AG04449 (cell line): ENCODE measurements around the gene PGC.

Experiments used
- CTCF ChIA-PET: fragments of 350-600 bp; formaldehyde crosslinking; extraction: SDS; loops from one replicate; lab custom pipeline; 2021; ENCODE audit warnings: antibody characterized with exemption; lab: Yijun Ruan, JAX
- POLR2A ChIA-PET: fragments of 400-600, 350-600 bp; formaldehyde crosslinking; extraction: SDS; loops from one replicate; lab custom pipeline; 2020; ENCODE audit warnings: antibody characterized with exemption, inconsistent platforms; lab: Yijun Ruan, JAX
- DNase-seq: peaks from one replicate; pipeline ENCODE4 v3.0.0-alpha.2; 2010; ENCODE audit warnings: low read depth, low spot score
- H3K4me3 ChIP-seq: 2 replicates; pipeline ENCODE4 v1.5.1; 2011; ENCODE audit warnings: low read depth, mild to moderate bottlenecking, control low read depth, low read length
- TF ChIP-seq, protein P1 (sequence below): IDR thresholded peaks from one replicate; pipeline ENCODE4 v1.5.1; 2011; ENCODE audit warnings: mild to moderate bottlenecking, moderate library complexity, low read length, control low read depth, inconsistent platforms; ENCODE audit not compliant: insufficient read depth; ENCODE audit errors: missing control alignments

Gene PGC

GRCh38 chr6:41787219-41787917 is 40.2 kb upstream of the PGC start, which contains the start of gene TOMM6:
TSS of gene TOMM6 (plus strand) at chr6:41787694. CDS start at chr6:41787698, 4 bp downstream.
- TF ChIP-seq, protein P1, sequence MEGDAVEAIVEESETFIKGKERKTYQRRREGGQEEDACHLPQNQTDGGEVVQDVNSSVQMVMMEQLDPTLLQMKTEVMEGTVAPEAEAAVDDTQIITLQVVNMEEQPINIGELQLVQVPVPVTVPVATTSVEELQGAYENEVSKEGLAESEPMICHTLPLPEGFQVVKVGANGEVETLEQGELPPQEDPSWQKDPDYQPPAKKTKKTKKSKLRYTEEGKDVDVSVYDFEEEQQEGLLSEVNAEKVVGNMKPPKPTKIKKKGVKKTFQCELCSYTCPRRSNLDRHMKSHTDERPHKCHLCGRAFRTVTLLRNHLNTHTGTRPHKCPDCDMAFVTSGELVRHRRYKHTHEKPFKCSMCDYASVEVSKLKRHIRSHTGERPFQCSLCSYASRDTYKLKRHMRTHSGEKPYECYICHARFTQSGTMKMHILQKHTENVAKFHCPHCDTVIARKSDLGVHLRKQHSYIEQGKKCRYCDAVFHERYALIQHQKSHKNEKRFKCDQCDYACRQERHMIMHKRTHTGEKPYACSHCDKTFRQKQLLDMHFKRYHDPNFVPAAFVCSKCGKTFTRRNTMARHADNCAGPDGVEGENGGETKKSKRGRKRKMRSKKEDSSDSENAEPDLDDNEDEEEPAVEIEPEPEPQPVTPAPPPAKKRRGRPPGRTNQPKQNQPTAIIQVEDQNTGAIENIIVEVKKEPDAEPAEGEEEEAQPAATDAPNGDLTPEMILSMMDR: peak; percentile 94
- ChIA-PET POLR2A (interaction anchor here (0.6 to 2.1 kb wide), 8 partner anchors 9 to 275 kb away, joined by 3 to 9 read pairs (median 4); partner anchors contain the start of genes BYSL, CCND3, MED20 and TAF8), CTCF (interaction anchor here (0.7 to 19.1 kb wide), 69 partner anchors 9 to 427 kb away, joined by 3 to 514 read pairs (median 5); partner anchors contain the start of genes BYSL, CCND3, MED20 and TAF8)
- peak; percentile 47 for DNase-seq
- H3K4me3 ChIP-seq: peak within 1 kb of the TSS; percentile 99

DNA sequence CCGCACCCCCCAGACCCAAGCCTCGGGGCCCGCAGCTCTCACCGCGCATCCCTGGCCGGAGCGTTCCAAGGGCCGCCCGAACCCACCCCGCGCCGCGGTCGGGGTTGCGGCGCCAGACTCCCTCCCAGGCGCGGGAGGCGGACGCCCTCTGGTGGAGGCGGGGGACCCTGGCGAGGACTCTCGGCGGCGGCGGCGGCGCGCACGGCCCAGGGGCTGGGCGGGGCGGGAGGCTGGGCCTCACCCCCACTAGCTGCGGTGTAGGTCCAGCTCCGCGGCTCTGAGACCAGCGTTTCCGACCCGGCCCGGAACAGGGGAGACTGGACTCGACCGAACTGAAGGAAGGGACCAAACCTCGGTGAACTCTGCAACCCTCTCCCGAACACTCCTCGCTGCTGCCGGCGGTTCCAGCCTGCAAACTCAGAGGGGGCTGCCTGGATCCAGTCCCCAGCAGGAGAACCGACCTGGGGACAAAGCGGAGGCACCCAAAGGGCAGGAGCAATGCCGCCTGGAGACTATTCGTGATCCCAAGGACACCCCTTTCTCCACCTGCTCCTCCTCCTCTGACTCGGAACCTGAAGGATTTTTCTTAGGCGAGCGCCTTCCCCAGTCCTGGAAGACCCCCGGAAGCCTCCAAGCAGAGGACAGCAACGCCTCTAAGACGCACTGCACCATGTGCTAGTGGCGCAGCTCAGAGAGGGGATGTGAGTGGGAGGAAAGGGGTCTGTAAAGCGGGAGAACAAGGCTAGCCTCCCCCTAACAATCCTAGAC is 39.4 kb upstream of the PGC start:
- CTCF ChIA-PET: interaction anchor here (0.6 to 19.1 kb wide), 79 partner anchors 8 to 480 kb away, joined by 3 to 514 read pairs (median 5); partner anchors contain the start of genes BYSL, CCND3, MED20 and TAF8
- POLR2A ChIA-PET: interaction anchor here (0.5 to 2.1 kb wide), 9 partner anchors 10 to 264 kb away, joined by 3 to 9 read pairs (median 3); partner anchors contain the start of genes CCND3 and TAF8
- no peak for DNase-seq
- H3K4me3 ChIP-seq: peak overlapping the region; percentile 99
- TF ChIP-seq, protein P1: peak; percentile 85

GRCh38 chr6:41785689-41786450 is 38.7 kb upstream of the PGC start:
- no peak for DNase-seq
- POLR2A ChIA-PET: interaction anchor here (0.7 to 2.1 kb wide), 4 partner anchors 52 to 264 kb away, joined by 3 to 9 read pairs (median 4); partner anchors contain the start of gene TAF8
- CTCF ChIA-PET: interaction anchor here (0.6 to 19.1 kb wide), 56 partner anchors 7 to 423 kb away, joined by 3 to 514 read pairs (median 6); partner anchors contain the start of genes BYSL, CCND3, MED20 and TAF8
- H3K4me3 ChIP-seq: peak overlapping the region; percentile 99
- TF ChIP-seq, protein P1: no peak

GRCh38 chr6:41785254-41785653 is 38.1 kb upstream of the PGC start:
- POLR2A ChIA-PET: no interaction called here
- H3K4me3 ChIP-seq: no peak overlapping the region
- TF ChIP-seq, protein P1: no peak
- no peak for DNase-seq
- CTCF ChIA-PET: interaction anchor here (0.8 to 19.1 kb wide), 29 partner anchors 9 to 423 kb away, joined by 3 to 514 read pairs (median 10); partner anchors contain the start of genes BYSL, CCND3, MED20 and TAF8

DNA sequence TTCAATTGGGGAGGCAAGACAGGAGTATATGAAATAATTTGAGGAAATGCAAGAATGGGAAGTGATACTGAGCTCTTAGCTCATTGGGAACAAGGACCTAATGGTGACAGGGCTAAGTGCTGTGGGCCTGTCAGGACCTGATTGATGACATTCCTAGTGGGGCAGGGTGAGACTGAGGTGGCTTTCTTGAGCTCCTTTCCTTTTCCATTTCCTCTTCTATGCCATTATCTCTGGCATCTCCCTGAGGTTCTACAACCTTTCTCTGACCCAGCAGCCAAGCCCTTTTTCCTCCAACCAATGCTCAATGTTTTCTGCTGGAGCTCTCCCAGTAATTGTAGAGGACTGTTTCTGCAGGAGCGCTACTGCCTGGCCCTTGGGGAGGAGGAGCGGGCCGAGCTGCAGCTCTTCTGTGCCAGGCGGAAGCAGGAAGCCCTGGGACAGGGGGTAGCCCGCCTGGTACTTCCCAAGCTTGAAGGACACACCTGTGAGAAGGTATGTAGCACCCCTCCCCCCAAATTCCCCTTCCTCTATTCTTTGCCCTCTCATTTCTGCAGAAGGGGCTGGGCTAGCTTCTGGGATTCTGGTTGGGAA is 37.5 kb upstream of the PGC start:
- TF ChIP-seq, protein P1: no peak
- ChIA-PET CTCF (interaction anchor here (0.7 to 19.1 kb wide), 12 partner anchors 9 to 430 kb away, joined by 3 to 514 read pairs (median 68); partner anchors contain the start of genes BYSL, CCND3, MED20 and TAF8), POLR2A (no interaction called here)
- no peak for DNase-seq
- no peak overlapping the region for H3K4me3 ChIP-seq
